Measurements from ENCODE around the gene TMEM115. TPM values are rescaled to one million over a fixed set of nuclear protein-coding genes. Genes with fewer than 3 reads are reported as not detected.

Gene TMEM115
- total RNA-seq, 1 donor from 2014 or later: 63.2 TPM

DNA sequence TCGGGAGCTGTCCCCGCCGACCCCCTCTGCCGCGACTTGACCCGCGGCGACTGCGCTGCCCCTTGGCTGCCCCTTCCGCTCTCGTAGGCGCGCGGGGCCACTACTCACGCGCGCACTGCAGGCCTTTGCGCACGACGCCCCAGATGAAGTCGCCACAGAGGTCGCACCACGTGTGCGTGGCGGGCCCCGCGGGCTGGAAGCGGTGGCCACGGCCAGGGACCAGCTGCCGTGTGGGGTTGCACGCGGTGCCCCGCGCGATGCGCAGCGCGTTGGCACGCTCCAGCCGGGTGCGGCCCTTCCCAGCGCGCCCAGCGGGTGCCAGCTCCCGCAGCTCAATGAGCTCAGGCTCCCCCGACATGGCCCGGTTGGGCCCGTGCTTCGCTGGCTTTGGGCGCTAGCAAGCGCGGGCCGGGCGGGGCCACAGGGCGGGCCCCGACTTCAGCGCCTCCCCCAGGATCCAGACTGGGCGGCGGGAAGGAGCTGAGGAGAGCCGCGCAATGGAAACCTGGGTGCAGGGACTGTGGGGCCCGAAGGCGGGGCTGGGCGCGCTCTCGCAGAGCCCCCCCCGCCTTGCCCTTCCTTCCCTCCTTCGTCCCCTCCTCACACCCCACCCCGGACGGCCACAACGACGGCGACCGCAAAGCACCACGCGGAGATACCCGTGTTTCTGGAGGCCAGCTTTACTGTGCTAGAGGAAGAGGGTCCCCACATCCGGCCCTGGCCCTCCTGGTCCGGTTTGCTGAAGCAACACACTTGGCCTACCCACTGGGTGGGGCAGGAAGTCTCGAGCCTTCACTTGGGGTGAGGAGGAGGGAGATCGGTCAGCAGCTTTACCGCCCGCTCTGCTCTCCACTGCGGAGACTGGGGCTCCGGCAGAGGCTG, 18.6 kb downstream of the TMEM115 start, which contains the start of gene RASSF1:
RASSF1 (minus strand) TSS at position 389 of the 882 bp plus-strand sequence; CDS start at position 358, 31 bp downstream.
- TF ChIP-seq, protein P1, sequence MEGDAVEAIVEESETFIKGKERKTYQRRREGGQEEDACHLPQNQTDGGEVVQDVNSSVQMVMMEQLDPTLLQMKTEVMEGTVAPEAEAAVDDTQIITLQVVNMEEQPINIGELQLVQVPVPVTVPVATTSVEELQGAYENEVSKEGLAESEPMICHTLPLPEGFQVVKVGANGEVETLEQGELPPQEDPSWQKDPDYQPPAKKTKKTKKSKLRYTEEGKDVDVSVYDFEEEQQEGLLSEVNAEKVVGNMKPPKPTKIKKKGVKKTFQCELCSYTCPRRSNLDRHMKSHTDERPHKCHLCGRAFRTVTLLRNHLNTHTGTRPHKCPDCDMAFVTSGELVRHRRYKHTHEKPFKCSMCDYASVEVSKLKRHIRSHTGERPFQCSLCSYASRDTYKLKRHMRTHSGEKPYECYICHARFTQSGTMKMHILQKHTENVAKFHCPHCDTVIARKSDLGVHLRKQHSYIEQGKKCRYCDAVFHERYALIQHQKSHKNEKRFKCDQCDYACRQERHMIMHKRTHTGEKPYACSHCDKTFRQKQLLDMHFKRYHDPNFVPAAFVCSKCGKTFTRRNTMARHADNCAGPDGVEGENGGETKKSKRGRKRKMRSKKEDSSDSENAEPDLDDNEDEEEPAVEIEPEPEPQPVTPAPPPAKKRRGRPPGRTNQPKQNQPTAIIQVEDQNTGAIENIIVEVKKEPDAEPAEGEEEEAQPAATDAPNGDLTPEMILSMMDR (IDR thresholded peaks at IDR 0.05): no peak
- peaks cover 35% of the 10 kb centered on the region for H3K4me1 Mint-ChIP-seq (ENCODE audit: unreplicated experiment)
- H3K27me3 Mint-ChIP-seq (ENCODE audit: unreplicated experiment): no peaks in the 10 kb centered on the region

DNA sequence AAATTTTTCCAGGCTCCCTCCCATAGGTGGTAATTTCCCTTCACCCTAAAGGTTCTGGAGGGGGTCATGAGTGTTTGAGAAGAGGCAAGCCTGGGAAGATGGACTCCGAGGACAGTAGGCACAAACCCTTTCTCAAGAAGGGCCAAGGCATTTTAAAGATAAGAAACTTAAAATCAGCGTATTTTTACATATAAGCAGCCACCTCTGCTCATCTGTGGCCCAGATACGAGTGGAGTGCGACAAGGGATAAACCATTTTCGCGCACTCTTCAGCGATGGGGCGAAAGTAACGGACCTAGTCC, 19.2 kb downstream of the TMEM115 start:
- TF ChIP-seq, protein P1 (IDR thresholded peaks at IDR 0.05): no peak
- Mint-ChIP-seq H3K4me1 (ENCODE audit: unreplicated experiment) (peaks cover 41% of the 10 kb centered on the region), H3K27me3 (ENCODE audit: unreplicated experiment) (no peaks in the 10 kb centered on the region), H3K9me3 (ENCODE audit: unreplicated experiment) (no peaks in the 10 kb centered on the region), H3K36me3 (ENCODE audit: unreplicated experiment) (no peaks in the 10 kb centered on the region), H3K4me3 (ENCODE audit: unreplicated experiment) (peak overlapping the region; percentile 10), H3K27ac (ENCODE audit: unreplicated experiment) (no peak overlapping the region)
- no peak for DNase-seq (ENCODE audit: extremely low spot score, unreplicated experiment)

More for the DNA sequence above, 18.6 kb downstream of the TMEM115 start, which contains the start of gene RASSF1:
- Mint-ChIP-seq H3K36me3 (ENCODE audit: unreplicated experiment) (no peaks in the 10 kb centered on the region), H3K9me3 (ENCODE audit: unreplicated experiment) (no peaks in the 10 kb centered on the region), H3K4me3 (ENCODE audit: unreplicated experiment) (peak within 1 kb of the TSS; percentile 87), H3K27ac (ENCODE audit: unreplicated experiment) (peak within 1 kb of the TSS; percentile 73)
- no peak for DNase-seq (ENCODE audit: extremely low spot score, unreplicated experiment)

DNA sequence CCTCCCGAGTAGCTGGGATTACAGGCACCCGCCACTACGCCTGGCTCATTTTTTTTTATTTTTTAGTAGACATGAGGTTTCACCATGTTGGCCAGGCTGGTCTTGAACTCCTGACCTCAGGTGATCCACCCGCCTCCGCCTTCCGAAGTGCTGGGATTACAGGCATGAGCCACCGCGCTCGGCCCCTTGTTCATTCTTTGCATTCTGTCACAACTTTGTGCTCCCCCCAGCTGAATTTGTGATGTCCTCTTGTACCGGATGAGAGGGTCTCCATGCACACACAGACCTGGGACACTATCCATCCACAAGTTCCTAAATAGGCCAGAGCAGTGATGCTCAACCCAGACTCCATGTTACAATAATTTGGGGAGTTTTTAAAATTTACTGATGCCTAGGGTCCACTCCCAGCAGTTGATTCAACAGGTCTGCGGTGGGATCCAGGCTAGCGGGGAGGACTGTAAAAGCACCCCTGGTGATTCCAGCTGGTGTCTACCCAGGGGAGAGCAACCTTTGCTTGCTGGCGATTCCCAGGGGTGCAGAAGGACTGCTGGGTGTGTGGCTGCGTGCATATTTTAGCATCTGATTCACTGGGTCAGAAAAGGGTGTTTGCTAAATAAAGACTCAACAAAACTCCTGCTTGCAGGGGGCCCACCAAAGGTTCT, 19.7 kb downstream of the TMEM115 start:
- DNase-seq (ENCODE audit: extremely low spot score, unreplicated experiment): no peak
- Mint-ChIP-seq H3K4me3 (ENCODE audit: unreplicated experiment) (peak overlapping the region; percentile 87), H3K27ac (ENCODE audit: unreplicated experiment) (peak overlapping the region; percentile 73), H3K9me3 (ENCODE audit: unreplicated experiment) (no peaks in the 10 kb centered on the region), H3K27me3 (ENCODE audit: unreplicated experiment) (no peaks in the 10 kb centered on the region), H3K36me3 (ENCODE audit: unreplicated experiment) (no peaks in the 10 kb centered on the region), H3K4me1 (ENCODE audit: unreplicated experiment) (peaks cover 44% of the 10 kb centered on the region)
- TF ChIP-seq, protein P1 (IDR thresholded peaks at IDR 0.05): no peak

DNA sequence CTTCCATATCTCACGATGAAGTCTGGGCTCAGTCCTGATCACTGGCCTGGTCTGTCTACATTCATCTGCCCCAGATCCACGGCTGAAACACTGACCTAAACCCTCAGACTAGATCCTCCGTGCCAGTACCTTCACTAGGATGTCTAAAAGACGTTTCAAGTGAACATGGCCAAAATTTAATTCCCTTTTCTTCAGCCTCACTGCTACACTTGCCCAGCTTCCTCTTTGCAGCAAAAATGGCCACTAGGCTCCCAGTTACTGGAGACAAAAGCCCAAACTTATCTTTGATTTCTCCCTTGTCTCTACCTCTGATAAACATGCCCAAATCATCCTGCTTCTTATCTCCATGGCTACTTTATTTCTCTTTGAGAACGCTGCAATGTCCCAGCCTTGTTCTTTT, 20.4 kb downstream of the TMEM115 start:
- Mint-ChIP-seq H3K27ac (ENCODE audit: unreplicated experiment) (peak overlapping the region; percentile 96), H3K4me1 (ENCODE audit: unreplicated experiment) (peaks cover 50% of the 10 kb centered on the region), H3K9me3 (ENCODE audit: unreplicated experiment) (no peaks in the 10 kb centered on the region), H3K36me3 (ENCODE audit: unreplicated experiment) (no peaks in the 10 kb centered on the region), H3K27me3 (ENCODE audit: unreplicated experiment) (no peaks in the 10 kb centered on the region), H3K4me3 (ENCODE audit: unreplicated experiment) (peak overlapping the region; percentile 87)
- TF ChIP-seq, protein P1 (IDR thresholded peaks at IDR 0.05): no peak
- DNase-seq (ENCODE audit: extremely low spot score, unreplicated experiment): no peak
